Mucosa of rectum (tissue), 2 donors: ENCODE measurements around the gene ZBTB22.
A peak's percentile ranks its signal among the peaks of the same experiment; 100 is the strongest.

Source experiments
- H3K27ac ChIP-seq, 2 donors: one replicate each; pipeline ENCODE4 v1.7.0; 2013; ENCODE audit warnings: inconsistent platforms in 2 of 2, low read depth in 2 of 2, low read length in 2 of 2
- H3K27me3 ChIP-seq, 2 donors: one replicate each; pipeline ENCODE4 v1.7.0; 2013; ENCODE audit warnings: low read length in 2 of 2; ENCODE audit not compliant: control insufficient read depth in 2 of 2, insufficient read depth in 2 of 2
- H3K36me3 ChIP-seq, 2 donors: one replicate each; pipeline ENCODE4 v1.7.0; 2013; ENCODE audit warnings: low read length in 2 of 2; ENCODE audit not compliant: control insufficient read depth in 2 of 2, insufficient read depth in 2 of 2
- H3K4me1 ChIP-seq, 2 donors: one replicate each; pipeline ENCODE4 v1.7.0; 2013; ENCODE audit warnings: low read length in 2 of 2, mild to moderate bottlenecking in 1 of 2; ENCODE audit not compliant: control insufficient read depth in 2 of 2, insufficient read depth in 2 of 2
- H3K4me3 ChIP-seq, 2 donors: one replicate each; pipeline ENCODE4 v1.7.0; 2013; ENCODE audit warnings: low read length in 2 of 2
- H3K9ac ChIP-seq, 2 donors: one replicate each; pipeline ENCODE4 v1.7.0; 2013; ENCODE audit warnings: low read length in 2 of 2, low read depth in 1 of 2, mild to moderate bottlenecking in 1 of 2
- H3K9me3 ChIP-seq, 2 donors: one replicate each; pipeline ENCODE4 v1.7.0; 2013; ENCODE audit warnings: low read length in 2 of 2; ENCODE audit not compliant: control insufficient read depth in 2 of 2
- donor health status: healthy.
- donor health status: Normal muscosa, but diverticular disease.

Gene ZBTB22

DNA sequence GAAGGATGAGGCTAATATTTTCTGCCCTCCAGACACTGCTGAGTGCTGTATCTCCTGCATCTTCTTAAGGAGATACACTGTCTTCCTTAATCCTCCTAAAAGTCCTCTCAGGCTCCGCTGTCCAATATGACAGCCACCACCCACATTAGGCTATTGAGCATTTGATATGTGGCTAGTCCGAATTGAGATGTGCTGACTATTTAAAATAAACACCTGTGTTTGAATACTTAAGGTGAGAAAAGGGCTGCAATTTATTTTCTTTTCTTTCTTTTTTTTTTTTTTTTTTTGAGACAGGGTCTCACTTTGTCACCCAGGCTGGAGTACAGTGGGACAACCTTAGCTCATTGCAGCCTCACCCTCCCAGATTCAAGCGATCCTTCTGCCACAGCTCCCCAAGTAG is 15.7 kb downstream of the ZBTB22 start:
- Histone ChIP-seq H3K27me3 (no peaks in the 10 kb centered on the region), H3K4me3 (no peak overlapping the region), H3K4me1 (peaks cover 16 to 19% of the 10 kb centered on the region in 2 donors), H3K9ac (no peak overlapping the region), H3K36me3 (peaks cover 32 to 37% of the 10 kb centered on the region in 2 donors), H3K27ac (no peak overlapping the region), H3K9me3 (no peaks in the 10 kb centered on the region)

DNA sequence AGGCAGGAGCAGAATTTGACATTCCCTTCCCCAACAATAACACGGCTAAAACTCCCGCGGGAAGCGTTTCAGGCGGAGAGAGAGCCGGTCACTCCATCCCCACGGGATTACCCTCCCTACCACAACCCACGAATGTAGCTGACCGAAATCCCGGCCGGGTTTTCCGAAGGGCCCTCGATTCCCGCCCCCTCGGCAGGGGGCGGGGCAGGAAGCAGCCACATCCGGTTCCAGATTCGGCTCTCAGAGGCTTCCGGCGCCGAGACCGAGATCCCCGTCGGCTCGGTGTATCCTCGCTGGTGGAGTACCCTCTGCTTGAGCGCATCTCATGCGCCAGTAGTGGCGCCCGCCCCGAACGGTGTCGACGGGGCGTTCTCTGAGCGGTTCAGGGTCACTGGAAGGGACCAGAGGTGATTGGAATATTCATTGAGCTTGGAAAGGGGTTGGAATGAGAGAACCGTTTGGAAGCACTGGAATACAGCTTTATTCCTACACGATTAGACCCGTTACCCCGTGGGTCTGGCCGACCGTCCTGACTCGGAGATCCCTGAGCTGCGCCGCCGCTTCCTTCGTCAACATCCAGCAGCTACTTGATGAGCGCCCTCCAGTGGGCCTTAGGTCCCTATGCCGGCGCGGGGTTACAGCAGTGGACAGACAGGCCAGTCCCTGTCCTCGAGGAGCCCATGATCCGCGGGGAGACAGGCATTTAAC is 18.2 kb downstream of the ZBTB22 start:
- H3K4me3 ChIP-seq = peak overlapping the region; percentile 84 to 94
- peaks cover 16 to 17% of the 10 kb centered on the region in 2 donors for H3K4me1 ChIP-seq
- H3K9me3 ChIP-seq = no peaks in the 10 kb centered on the region
- peak overlapping the region; percentile 87 to 89 for H3K9ac ChIP-seq
- H3K27me3 ChIP-seq = no peaks in the 10 kb centered on the region
- H3K36me3 ChIP-seq = peaks cover 12 to 20% of the 10 kb centered on the region in 2 donors
- peak overlapping the region; percentile 94 to 98 for H3K27ac ChIP-seq

DNA sequence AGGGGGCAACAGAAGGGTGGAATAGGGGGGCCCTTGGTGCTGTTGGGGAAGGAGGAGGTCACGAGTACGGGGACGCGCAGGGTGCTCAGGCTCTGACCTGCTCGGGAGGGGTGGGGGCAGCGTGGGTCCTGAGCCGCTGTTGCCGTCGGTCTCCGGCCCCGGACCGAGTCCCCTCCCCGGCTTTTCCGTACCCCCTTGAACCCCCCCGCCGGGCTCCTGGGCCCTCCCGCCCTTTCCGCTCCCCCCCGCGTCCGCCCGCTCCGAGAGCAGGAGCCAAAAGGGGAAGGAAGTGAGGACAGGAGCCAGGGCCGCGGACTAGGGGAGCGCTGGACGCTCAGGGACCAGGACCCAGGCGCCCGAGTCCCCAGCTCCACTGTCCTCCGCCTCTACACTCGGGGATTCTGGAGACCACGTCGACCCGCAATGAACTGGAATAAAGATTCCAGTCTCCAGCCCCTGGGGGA is 18.7 kb downstream of the ZBTB22 start, which contains the start of gene RGL2:
RGL2 (minus strand) TSS at position 170 of the 464 bp plus-strand sequence. CDS start 332 bp downstream, outside the sequence.
- Histone ChIP-seq H3K27me3 (no peaks in the 10 kb centered on the region), H3K9ac (peak within 1 kb of the TSS; percentile 87 to 89), H3K4me1 (peaks cover 16 to 17% of the 10 kb centered on the region in 2 donors), H3K4me3 (peak within 1 kb of the TSS; percentile 84 to 94), H3K36me3 (peaks cover 6 to 18% of the 10 kb centered on the region in 2 donors), H3K9me3 (no peaks in the 10 kb centered on the region), H3K27ac (peak within 1 kb of the TSS; percentile 94 to 98)

DNA sequence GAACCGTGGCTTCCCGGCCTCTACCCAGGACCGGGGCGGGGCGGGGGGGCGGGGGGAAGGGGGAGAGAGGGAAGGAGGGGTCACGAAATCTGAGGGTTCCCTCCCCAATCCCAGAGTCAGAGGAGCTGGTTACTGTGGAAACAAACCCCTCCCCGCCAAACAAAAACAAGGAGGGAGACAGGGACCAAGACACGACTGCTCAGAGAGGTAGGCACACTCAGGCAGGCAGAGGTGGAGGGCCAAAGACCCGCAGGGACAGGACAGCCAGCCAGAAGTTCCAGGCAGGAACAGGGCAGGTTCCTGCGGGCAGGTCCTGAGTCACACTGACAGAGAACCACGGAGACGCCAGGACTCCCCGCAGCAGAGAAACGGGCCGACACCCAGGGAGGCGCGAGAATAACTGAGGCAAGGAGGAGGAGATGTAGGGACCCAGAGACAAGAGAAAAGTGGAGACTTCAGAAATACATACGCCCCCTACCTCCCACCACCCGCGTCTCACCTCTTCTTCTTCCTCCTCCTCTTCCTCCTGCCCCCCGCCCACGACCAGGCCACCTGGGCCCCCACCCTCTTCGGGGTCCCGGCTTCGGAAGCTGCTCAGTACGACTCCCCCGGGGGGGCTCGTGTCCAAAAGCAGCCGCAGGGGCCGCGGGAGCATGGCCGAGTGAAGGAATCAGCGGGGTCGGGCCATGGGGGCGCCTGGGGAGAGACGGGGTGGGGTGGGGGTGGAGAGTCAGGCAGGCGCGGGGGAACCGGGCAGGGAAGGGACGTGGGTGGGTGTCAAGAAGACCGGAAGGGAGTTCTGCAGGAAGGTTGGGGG is 19.4 kb downstream of the ZBTB22 start:
- H3K9me3 ChIP-seq = no peaks in the 10 kb centered on the region
- H3K4me1 ChIP-seq = peaks cover 16 to 17% of the 10 kb centered on the region in 2 donors
- peak overlapping the region; percentile 84 to 94 for H3K4me3 ChIP-seq
- H3K27me3 ChIP-seq = no peaks in the 10 kb centered on the region
- H3K9ac ChIP-seq = peak overlapping the region; percentile 77 to 87
- H3K27ac ChIP-seq = peak overlapping the region; percentile 94 to 98
- H3K36me3 ChIP-seq = peaks cover 3 to 18% of the 10 kb centered on the region in 2 donors

DNA sequence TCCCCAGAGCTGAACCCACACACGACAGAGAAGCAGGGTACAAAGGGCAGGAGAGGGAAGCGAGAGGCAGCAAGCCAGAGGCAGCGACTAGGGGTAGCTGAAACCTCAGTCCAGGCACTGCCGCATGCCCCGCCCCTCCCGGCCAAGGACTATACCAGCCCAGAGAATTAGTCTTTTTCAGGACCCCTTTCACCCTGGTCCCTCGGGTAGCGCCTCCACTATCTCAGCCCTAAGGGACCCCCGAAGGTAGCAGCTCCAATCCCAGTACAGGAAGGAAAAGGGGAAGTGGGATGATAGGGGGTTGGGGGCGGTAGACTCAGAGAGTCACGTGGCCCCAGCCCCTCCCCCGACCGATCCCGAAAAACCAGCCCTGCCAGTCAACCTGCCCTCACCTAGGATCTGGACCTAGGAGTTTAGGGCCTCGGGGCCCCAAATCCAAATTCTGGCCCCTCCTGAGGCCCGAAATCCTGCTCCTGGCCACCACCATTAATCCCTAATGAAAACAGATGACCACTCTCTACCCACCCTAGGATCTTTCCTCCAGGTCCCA is 20.1 kb downstream of the ZBTB22 start:
- peak overlapping the region; percentile 56 to 65 for H3K27ac ChIP-seq
- peaks cover 4 to 18% of the 10 kb centered on the region in 2 donors for H3K36me3 ChIP-seq
- H3K9ac ChIP-seq = peak overlapping the region; percentile 52 to 58
- peak overlapping the region; percentile 60 to 94 for H3K4me3 ChIP-seq
- no peaks in the 10 kb centered on the region for H3K27me3 ChIP-seq
- H3K9me3 ChIP-seq = no peaks in the 10 kb centered on the region
- H3K4me1 ChIP-seq = peaks cover 16 to 17% of the 10 kb centered on the region in 2 donors

DNA sequence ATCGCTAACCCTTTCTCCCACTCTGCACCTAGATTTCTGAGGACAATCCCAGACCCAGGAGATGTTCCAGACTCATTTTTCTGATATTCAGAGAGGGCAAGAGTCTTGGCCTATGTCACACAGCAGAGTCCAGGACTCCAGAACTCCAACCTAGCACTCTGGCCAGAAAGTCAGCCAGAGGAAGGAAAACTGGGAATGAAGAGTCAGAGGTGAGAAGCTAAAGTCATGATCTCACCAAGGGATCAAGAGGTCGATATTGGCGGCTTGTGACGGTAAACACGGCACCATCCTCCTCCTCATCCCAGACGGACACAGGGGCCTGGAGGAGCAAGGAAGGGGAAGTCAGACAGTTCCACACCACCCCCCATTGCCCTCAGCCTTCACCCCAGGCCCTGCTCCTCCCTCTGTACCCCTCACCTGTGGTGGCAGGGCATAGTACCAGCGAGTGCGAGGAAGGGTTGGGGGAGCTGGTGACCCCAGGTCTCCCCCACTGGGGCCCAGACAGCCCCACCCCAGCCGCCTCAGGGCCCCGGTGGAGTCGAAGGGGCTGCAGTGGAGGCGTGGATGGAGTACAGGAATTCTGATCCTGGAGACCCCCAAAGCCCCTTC is 20.6 kb downstream of the ZBTB22 start:
- Histone ChIP-seq H3K9ac (peak overlapping the region in 1 of 2 donors; percentile 52), H3K4me3 (peak overlapping the region; percentile 60 to 94), H3K27ac (peak overlapping the region in 1 of 2 donors; percentile 65), H3K36me3 (peaks cover 10 to 19% of the 10 kb centered on the region in 2 donors), H3K9me3 (no peaks in the 10 kb centered on the region), H3K27me3 (no peaks in the 10 kb centered on the region), H3K4me1 (peaks cover 16 to 17% of the 10 kb centered on the region in 2 donors)

DNA sequence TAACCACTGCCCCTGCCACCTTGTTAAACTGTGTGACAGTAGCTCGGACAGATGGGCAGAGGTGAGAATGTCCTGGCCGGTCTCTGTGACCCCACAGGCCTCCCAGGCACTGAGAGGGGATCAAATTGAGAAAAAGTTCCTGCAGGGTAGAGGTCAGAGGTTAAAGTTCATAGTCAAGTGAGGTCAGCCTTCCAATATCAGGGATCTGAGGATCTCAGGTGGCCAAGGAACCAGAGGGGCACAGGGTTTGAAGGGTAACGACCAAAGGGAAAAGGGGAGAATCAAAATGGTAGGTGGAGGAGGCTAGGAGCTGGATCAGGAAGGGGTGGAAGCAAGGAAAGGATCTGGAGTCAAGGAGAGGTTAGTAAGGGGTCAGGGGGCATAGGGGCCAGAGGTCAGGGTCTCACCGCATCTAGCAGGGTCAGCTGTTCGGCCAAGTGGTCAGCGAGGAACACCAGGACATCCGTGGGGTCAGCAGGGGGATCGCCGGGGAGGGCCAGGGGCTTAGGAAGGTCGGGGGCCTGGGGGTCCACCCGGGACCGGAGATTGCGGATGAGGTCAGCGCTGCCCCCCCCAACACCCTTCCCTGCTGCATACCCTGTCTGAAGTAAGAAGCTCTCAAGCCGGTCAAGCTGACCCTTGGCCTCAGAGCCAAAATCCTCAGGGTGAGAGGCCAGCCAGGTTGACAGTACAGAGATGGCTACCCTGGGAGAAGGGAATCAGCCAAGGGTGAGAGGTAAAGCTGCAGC is 21.7 kb downstream of the ZBTB22 start:
- Histone ChIP-seq H3K4me1 (peaks cover 16 to 17% of the 10 kb centered on the region in 2 donors), H3K9me3 (no peaks in the 10 kb centered on the region), H3K36me3 (peaks cover 14 to 22% of the 10 kb centered on the region in 2 donors), H3K27ac (no peak overlapping the region), H3K4me3 (no peak overlapping the region), H3K27me3 (no peaks in the 10 kb centered on the region), H3K9ac (no peak overlapping the region)

DNA sequence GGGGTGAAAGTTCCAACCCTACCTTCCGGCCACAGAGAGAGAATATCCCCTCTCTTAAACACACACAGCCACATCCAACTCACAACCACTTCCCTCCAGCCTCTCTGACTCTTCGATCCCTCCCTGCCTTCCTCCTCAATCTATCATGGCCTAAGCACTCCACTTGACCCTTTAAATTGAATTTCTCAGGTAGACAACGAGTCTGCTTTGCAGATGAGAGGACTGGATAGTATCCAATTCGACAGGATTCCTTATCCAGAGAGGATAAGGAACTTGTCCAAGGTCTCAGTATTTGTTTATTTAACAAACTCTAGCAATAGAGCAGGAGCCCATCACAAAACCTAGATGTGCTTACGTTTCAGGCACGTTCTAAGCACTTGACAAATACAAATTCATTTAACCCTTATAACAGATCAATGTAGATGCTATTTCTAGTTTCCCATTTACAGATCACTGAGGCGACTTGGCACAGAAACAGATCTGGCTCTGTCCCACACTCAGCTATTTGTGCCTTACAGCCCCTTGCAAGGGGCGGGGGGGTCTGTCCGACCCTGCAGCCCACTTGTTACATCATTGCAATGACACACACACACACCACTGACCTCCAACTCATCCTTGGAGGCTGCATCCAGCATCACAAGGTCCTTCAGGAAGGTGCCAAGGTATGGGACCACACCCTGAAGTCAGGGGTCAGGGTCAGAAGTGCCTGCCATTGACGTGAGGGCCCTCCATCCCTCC is 23.3 kb downstream of the ZBTB22 start:
- peaks cover 20 to 21% of the 10 kb centered on the region in 2 donors for H3K4me1 ChIP-seq
- no peak overlapping the region for H3K4me3 ChIP-seq
- H3K27ac ChIP-seq = no peak overlapping the region
- peaks cover 14 to 22% of the 10 kb centered on the region in 2 donors for H3K36me3 ChIP-seq
- no peak overlapping the region for H3K9ac ChIP-seq
- no peaks in the 10 kb centered on the region for H3K9me3 ChIP-seq
- H3K27me3 ChIP-seq = no peaks in the 10 kb centered on the region
